ENCODE measurements around the gene FGGY. TPM values are rescaled to one million over a fixed set of nuclear protein-coding genes. Genes with fewer than 3 reads are reported as not detected.
"Not testable (repeated sequence)": the region's sequence is repeated elsewhere in the genome, so short reads cannot be mapped to it uniquely, and the experiment has no call there.

FGGY gene
- total RNA-seq, 1 experiment from 2014 or later = 17.8 TPM

DNA sequence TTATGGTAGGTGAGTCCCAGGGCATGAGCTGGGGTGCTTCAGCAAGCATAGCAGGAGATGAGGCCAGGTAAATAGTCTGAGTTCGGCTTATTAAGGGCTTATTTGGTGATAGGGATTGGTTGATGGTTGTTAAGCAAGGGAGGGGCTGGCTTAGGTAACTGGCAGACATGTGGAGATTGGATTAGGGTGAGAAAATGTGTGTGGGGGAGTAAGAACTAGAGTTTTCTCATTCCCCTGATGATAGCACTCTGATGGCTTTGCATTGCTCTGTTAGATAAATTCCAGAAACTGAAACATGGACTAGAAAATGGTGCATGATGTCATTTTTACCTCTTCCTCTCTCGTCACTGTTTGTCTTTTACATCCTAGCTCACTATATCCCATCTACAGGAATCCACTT lies 53.6 kb downstream of the FGGY start:
- TF ChIP-seq, protein P1, sequence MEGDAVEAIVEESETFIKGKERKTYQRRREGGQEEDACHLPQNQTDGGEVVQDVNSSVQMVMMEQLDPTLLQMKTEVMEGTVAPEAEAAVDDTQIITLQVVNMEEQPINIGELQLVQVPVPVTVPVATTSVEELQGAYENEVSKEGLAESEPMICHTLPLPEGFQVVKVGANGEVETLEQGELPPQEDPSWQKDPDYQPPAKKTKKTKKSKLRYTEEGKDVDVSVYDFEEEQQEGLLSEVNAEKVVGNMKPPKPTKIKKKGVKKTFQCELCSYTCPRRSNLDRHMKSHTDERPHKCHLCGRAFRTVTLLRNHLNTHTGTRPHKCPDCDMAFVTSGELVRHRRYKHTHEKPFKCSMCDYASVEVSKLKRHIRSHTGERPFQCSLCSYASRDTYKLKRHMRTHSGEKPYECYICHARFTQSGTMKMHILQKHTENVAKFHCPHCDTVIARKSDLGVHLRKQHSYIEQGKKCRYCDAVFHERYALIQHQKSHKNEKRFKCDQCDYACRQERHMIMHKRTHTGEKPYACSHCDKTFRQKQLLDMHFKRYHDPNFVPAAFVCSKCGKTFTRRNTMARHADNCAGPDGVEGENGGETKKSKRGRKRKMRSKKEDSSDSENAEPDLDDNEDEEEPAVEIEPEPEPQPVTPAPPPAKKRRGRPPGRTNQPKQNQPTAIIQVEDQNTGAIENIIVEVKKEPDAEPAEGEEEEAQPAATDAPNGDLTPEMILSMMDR (conservative IDR thresholded peaks at IDR 0.05) = no peak
- no peak for TF ChIP-seq EZH2 (IDR thresholded peaks at IDR 0.05; ENCODE audit: low read depth)
- Histone ChIP-seq H3K27ac (no peak overlapping the region), H3K9me3 (ENCODE audit: insufficient read depth, low read depth) (no peaks in the 10 kb centered on the region), H2AFZ (no peak overlapping the region), H3K4me2 (no peak overlapping the region), H3K79me2 (ENCODE audit: low read depth) (no peaks in the 10 kb centered on the region), H3F3A (ENCODE audit: insufficient read depth, low read depth) (no peaks in the 10 kb centered on the region), H3K4me1 (replicated peaks; ENCODE audit: insufficient read depth) (no peaks in the 10 kb centered on the region), H3K27me3 (ENCODE audit: insufficient read depth, low read depth) (no peaks in the 10 kb centered on the region), H3K9me2 (ENCODE audit: insufficient read depth) (no peaks in the 10 kb centered on the region), H4K20me1 (ENCODE audit: insufficient read depth) (no peaks in the 10 kb centered on the region), H3K4me3 (no peak overlapping the region), H3K36me3 (ENCODE audit: low read depth) (no peaks in the 10 kb centered on the region)
- ChIA-PET CTCF (no interaction called here), POLR2A (ENCODE audit: unreplicated experiment) (no interaction called here)
- intact Hi-C loops (cut with micrococcal nuclease; ENCODE audit: unreplicated experiment) = no loop called here
- DNase-seq = no peak
- BruUV-seq (replicated peaks) = no TSS peak

GRCh38 chr1:59352065-59352464 lies 55.2 kb downstream of the FGGY start:
- Histone ChIP-seq H3K27me3 (ENCODE audit: insufficient read depth, low read depth) (no peaks in the 10 kb centered on the region), H2AFZ (no peak overlapping the region), H3K4me3 (no peak overlapping the region), H3F3A (ENCODE audit: insufficient read depth, low read depth) (no peaks in the 10 kb centered on the region), H3K4me2 (no peak overlapping the region), H3K9me2 (ENCODE audit: insufficient read depth) (no peaks in the 10 kb centered on the region), H3K36me3 (ENCODE audit: low read depth) (no peaks in the 10 kb centered on the region), H4K20me1 (ENCODE audit: insufficient read depth) (no peaks in the 10 kb centered on the region), H3K79me2 (ENCODE audit: low read depth) (no peaks in the 10 kb centered on the region), H3K4me1 (replicated peaks; ENCODE audit: insufficient read depth) (no peaks in the 10 kb centered on the region), H3K27ac (no peak overlapping the region), H3K9me3 (ENCODE audit: insufficient read depth, low read depth) (no peaks in the 10 kb centered on the region)
- TF ChIP-seq, protein P1 (conservative IDR thresholded peaks at IDR 0.05) = no peak
- no peak for TF ChIP-seq EZH2 (IDR thresholded peaks at IDR 0.05; ENCODE audit: low read depth)
- ChIA-PET CTCF (no interaction called here), POLR2A (ENCODE audit: unreplicated experiment) (no interaction called here)
- intact Hi-C loops (cut with micrococcal nuclease; ENCODE audit: unreplicated experiment) = no loop called here
- no TSS peak for BruUV-seq (replicated peaks)
- no peak for DNase-seq

- no TSS peak for BruUV-seq (replicated peaks)
- POLR2A ChIA-PET (ENCODE audit: unreplicated experiment) = no interaction called here
- H3K27ac ChIP-seq = no peak overlapping the region
- H3K4me1 ChIP-seq (replicated peaks; ENCODE audit: insufficient read depth) = no peaks in the 10 kb centered on the region
- no peaks in the 10 kb centered on the region for H3K79me2 ChIP-seq (ENCODE audit: low read depth)
- H3K9me2 ChIP-seq (ENCODE audit: insufficient read depth) = no peaks in the 10 kb centered on the region
- H2AFZ ChIP-seq = no peak overlapping the region
- no peaks in the 10 kb centered on the region for H3K27me3 ChIP-seq (ENCODE audit: insufficient read depth, low read depth)
- H3F3A ChIP-seq (ENCODE audit: insufficient read depth, low read depth) = no peaks in the 10 kb centered on the region
- no peaks in the 10 kb centered on the region for H4K20me1 ChIP-seq (ENCODE audit: insufficient read depth)
- CTCF ChIA-PET = no interaction called here
- no peak overlapping the region for H3K4me2 ChIP-seq
- H3K36me3 ChIP-seq (ENCODE audit: low read depth) = no peaks in the 10 kb centered on the region
- H3K4me3 ChIP-seq = no peak overlapping the region
- TF ChIP-seq, protein P1 (conservative IDR thresholded peaks at IDR 0.05) = no peak
- no peak for TF ChIP-seq EZH2 (IDR thresholded peaks at IDR 0.05; ENCODE audit: low read depth)
- H3K9me3 ChIP-seq (ENCODE audit: insufficient read depth, low read depth) = no peaks in the 10 kb centered on the region
- DNase-seq = no peak
- intact Hi-C loops (cut with micrococcal nuclease; ENCODE audit: unreplicated experiment) = no loop called here
Observed at GRCh38 chr1:59353453-59353852, 56.6 kb downstream of the FGGY start.

DNA sequence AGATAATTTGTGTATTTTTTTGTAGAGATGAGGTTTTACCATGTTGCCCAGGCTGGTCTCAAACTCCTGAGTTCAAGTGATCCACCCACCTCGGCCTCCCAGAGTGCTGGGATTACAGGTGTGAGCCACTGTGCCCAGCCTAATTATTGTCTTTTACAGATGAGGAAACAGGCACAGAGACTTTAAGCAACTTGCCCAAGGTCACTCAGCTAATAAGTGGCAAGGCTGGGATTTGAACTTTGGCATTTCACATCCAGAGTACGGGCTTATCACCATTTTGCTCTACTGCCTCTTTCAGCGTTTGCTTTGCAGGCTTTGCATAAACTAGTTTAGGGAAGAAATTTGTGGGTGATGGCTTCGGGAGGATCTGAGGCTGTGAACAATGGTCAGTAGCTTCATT lies 57.3 kb downstream of the FGGY start:
- H2AFZ ChIP-seq; H3F3A ChIP-seq (ENCODE audit: insufficient read depth, low read depth); H3K79me2 ChIP-seq (ENCODE audit: low read depth); intact Hi-C loops (cut with micrococcal nuclease; ENCODE audit: unreplicated experiment); H3K27ac ChIP-seq; H3K4me3 ChIP-seq; H3K4me1 ChIP-seq (replicated peaks; ENCODE audit: insufficient read depth); DNase-seq; H3K4me2 ChIP-seq; H3K9me2 ChIP-seq (ENCODE audit: insufficient read depth); POLR2A ChIA-PET (ENCODE audit: unreplicated experiment); H3K36me3 ChIP-seq (ENCODE audit: low read depth); H3K27me3 ChIP-seq (ENCODE audit: insufficient read depth, low read depth); H4K20me1 ChIP-seq (ENCODE audit: insufficient read depth); CTCF ChIA-PET; H3K9me3 ChIP-seq (ENCODE audit: insufficient read depth, low read depth); BruUV-seq (replicated peaks): not testable (repeated sequence)
